DLD1 (cell line): Measurements from ENCODE around the gene RUBCN.
"Not testable (repeated sequence)": the region's sequence is repeated elsewhere in the genome, so short reads cannot be mapped to it uniquely, and the experiment has no call there.

ENCODE experiments used
- in situ Hi-C: cut with HindIII; loops from 2 replicates; pipeline ENCODE4 v1.10.0; 2017; ENCODE audit warnings: low sequenced_read_pairs

Gene RUBCN

DNA sequence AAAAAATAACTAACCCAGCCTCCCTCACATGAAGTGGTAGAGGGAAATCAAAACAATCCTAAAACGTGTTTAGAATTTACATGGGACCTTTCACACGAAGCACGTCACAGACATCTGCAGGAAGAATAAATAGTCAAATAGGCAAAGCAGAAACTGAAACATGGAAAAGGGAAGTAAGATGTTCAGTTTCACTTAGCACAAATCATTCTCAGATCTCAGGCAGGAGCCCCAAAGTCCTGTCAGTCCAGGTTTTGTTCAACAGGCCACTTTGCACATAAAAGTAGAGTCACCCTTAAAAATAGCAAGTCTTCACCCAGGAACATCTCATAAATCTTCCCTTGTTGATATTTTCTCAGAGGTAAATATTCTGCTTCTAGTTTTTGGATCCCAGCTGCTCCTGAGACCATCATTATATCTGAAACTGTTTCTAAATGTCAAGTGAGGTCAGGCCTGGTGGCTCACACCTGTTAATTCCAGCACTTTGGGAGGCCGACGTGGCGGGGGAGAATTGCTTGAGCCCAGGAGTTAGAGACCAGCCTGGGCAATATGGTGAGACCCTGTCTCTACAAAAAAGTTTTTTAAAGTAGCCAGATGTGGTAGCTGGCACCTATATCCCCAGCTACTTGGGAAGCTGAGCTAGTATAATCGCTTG is 1.9 kb downstream of the RUBCN start:
- in situ Hi-C loops: no loop called here

DNA sequence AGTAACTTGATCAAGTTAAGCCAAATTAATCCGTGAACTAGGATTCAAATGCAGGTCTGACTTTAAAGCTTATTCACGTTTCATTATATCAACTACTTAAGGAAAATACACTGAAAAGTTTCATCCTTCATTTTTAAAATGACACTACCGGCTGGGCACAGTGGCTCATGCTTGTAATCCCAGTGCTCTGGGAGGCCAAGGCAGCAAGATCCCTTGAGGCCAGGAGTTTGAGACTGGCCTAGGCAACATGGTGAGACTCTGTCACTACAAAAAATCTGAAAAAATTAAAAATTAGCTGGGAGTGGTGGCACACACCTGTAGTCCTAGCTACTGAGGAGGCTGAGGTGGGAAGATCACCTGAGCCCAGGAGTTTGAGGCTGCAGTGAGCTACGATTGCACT is 3.7 kb downstream of the RUBCN start:
- in situ Hi-C loops: no loop called here

DNA sequence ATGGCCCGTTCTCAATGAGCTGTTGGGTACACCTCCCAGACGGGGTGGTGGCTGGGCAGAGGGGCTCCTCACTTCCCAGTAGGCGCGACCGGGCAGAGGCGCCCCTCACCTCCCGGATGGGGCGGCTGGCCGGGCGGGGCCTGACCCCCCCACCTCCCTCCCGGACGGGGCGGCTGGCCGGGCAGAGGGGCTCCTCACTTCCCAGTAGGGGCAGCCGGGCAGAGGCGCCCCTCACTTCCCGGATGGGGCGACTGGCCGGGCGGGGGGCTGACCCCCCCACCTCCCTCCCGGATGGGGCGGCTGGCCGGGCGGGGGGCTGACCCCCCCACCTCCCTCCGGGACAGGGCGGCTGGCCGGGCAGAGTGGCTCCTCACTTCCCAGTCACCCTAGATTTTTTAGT is 5.2 kb downstream of the RUBCN start:
- in situ Hi-C loops: not testable (repeated sequence)

DNA sequence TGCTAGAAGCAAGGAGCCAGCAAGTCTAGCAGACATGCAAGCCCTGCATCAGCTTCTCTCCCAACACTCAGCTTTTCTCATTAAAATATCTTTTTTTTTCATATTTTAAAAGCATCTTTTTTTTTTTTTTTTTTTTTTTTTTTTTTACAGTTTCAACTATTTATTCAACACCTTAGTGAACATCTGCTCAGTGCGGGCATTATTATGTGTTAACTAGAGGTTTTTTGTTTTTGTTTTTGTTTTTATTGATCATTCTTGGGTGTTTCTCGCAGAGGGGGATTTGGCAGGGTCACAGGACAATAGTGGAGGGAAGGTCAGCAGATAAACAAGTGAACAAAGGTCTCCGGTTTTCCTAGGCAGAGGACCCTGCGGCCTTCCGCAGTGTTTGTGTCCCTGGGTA is 5.9 kb downstream of the RUBCN start:
- in situ Hi-C loops: not testable (repeated sequence)

DNA sequence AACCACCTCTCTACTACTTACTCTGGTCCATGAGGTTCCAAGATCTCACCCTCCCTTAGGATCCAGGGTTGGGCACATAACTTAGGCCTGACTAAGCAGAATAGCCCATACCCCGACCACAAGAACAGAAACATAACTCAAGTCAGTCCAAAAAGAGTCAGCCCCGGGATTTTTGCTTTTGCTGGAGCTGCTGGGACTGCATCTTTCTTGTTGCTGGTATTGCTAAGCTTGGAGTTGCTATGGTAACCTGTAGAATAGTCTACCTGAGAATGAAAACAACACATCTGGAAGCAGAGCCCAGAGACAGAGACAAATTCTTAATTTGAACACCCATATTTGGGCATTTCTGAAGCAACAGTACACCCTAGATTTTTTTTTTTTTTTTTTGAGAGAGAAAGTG is 6.5 kb downstream of the RUBCN start:
- in situ Hi-C loops: no loop called here

GRCh38 chr3:197728487-197728886 is 8.2 kb downstream of the RUBCN start:
- in situ Hi-C loops: no loop called here

GRCh38 chr3:197727878-197728277 is 8.8 kb downstream of the RUBCN start:
- in situ Hi-C loops: not testable (repeated sequence)

DNA sequence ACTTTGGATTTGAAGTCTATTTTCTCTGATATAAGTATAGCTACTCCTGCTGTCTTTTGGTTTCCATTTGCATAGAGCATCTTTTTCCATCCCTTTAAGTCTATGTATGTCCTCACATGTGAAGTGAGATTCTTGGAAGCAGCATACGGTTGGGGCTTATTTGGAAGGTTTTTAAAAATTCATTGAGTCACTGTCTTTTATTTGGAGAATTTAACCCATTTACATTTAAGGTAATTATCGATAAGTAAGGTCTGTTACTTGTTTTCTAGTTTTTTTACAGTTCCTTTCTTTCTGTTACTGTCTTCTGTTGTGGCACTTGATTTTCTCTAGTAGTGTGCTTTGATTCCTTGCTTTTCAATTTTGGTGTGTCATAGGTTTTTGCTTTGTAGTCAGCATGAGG is 14.0 kb downstream of the RUBCN start:
- in situ Hi-C loops: no loop called here

DNA sequence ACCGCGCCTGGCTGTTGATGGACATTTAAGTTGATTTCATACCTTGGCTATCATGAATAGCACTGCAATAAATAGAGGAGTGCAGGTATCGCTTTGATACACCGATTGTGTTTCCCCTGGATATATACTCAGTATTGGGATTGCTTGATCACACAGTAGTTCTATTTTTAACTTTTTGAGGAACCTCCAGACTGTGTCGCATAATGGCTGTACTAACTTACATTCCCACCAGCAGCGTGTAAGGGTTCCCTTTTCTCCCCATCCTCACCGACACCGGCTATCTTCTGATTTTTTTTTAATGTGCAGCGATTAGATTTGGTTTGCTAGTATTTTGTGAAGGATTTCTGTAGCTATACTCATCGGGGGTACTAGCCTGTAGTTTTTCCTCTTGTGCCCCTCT is 16.0 kb downstream of the RUBCN start:
- in situ Hi-C loops: no loop called here

DNA sequence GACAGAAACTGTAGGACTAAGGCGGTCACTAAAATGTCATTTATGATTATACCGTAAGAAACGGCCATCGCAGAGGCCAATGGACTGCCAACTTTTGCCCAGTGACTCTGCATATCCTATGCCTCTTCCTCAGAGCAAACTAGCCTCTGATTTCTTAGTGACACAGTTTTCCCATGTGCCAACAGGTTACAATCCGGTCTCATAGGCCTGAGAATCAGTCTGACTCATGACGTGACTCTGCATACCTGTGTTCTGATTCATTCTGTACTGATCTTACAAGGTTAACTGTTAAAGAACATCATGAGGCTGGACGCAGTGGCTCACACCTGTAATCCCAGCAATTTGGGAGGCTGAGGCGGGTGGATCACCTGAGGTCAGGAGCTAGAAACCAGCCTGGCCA is 17.8 kb downstream of the RUBCN start:
- in situ Hi-C loops: no loop called here

- in situ Hi-C loops: no loop called here
Measured at GRCh38 chr3:197714251-197714650, 22.5 kb downstream of the RUBCN start.

- in situ Hi-C loops: no loop called here
Measured at GRCh38 chr3:197713477-197713822, 23.3 kb downstream of the RUBCN start.

- in situ Hi-C loops: no loop called here
Measured at GRCh38 chr3:197711973-197712707, 24.6 kb downstream of the RUBCN start.

DNA sequence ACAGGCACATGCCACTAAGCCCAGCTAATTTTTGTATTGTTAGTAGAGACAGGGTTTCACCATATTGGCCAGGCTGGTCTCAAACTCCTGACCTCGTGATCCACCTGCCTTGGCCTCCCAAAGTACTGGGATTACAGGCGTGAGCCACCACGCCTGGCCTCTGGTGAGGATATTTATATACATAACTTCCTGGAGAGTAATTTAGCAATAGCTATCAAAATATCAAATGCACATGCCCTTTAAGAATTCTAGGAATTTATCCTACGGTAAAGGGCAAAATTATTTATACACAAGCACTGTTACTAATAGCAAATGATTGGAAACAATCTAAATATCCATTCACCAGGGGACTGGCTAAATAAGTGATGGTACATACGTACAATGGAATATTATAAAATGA is 25.7 kb downstream of the RUBCN start:
- in situ Hi-C loops: not testable (repeated sequence)

DNA sequence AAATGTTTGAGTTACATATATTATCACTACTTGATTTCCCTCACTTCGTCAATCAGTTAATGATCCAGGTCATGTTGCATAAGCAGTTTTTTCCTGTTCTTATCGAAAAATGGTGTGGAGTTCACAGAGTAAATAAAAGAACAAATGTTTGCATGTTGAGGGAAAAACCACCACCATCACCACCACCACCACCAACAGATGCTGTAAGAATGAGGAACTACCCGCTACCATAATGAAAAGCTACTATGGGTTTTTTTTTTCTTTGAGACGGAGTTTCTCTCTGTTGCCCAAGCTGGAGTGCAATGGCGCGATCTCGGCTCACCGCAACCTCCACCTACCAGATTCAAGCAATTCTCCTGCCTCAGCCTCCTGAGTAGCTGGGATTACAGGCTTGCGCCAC is 27.6 kb downstream of the RUBCN start:
- in situ Hi-C loops: no loop called here

- in situ Hi-C loops: no loop called here
Measured at GRCh38 chr3:197706658-197707057, 30.0 kb downstream of the RUBCN start.

DNA sequence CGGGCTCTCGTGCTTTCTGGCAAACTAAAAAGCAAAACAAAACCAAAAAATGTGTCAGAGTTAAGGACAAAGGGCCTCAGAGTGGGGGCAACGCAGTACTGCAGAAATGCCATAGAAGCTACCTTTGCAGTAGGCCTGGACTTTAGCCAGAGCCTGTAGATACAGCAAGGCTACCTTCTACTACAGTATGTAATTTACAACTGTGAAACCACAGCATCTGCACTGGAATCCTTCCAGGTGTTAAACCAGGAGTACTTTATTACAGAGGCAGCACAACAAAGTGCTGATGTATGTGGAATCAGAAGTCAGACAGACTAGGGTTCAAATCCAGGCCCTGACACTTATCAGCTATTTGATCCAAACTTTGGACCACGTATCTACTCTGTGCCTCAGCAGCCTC is 34.9 kb downstream of the RUBCN start:
- in situ Hi-C loops: no loop called here

DNA sequence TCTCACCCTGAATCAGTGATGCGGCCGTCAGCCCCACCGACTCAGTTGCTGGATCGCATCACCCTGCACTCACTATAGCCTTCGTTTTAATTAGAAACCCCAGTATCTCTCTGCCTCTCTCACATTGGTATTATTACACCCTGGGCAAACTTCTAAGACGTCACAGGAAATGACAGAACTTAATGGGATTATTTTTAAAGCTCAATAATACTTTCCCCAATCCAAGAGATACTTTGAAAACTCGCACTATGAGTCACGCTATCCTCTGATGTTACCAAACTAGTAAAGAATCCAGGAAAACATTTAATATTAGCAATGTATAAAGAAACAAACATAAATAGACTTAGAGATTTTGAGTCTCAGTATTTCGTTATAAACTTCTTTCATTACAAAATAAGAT is 36.6 kb downstream of the RUBCN start:
- in situ Hi-C loops: no loop called here

- in situ Hi-C loops: loop anchor here (25.0 kb wide), 1 partner anchor 110 kb away; no protein-coding TSS in a partner anchor
Measured at GRCh38 chr3:197697355-197697754, 39.3 kb downstream of the RUBCN start.

DNA sequence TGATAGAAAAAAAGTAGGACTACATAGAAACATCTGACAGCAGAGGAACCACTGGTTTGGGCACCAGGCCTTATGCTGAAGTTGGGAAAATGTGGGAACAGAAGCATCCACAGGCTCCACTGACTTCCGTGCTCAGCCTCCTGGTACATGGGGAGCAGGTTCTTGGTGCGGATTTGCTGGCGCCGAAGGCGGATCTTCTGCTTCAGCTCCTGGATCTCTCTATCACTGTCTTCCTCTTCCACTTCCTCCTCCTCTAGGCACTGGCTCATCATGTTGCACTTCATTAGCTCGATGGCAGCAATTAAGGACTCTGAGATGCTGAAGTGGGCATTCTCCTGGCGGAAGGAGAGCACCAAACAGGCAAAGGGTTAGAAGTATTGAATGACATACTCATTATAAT is 42.5 kb downstream of the RUBCN start:
- in situ Hi-C loops: loop anchor here (25.0 kb wide), 1 partner anchor 107 kb away; no protein-coding TSS in a partner anchor

DNA sequence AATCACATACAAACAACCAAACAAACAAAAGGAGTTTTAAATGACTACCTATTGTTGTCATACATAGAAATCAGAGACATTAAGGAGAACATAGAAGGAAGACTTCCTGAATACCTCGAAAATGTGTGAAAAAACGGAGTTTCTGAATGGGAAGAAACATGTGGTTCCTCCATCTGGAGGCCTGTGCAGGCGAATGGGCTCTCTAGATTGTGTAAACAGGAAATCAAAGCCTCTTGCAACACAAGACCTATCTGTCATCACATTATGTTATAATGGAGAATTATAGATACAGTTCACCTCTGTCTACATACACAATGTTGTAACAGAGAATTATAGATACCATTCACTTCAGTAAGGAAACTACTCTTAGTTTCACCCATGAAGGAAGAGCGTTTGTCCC is 44.1 kb downstream of the RUBCN start:
- in situ Hi-C loops: loop anchor here (25.0 kb wide), 1 partner anchor 105 kb away; no protein-coding TSS in a partner anchor

- in situ Hi-C loops: loop anchor here (25.0 kb wide), 1 partner anchor 103 kb away; no protein-coding TSS in a partner anchor
Measured at GRCh38 chr3:197690754-197691153, 46.0 kb downstream of the RUBCN start.
